GM06990 (cell line): ENCODE measurements around the gene HLA-DMB.

ENCODE experiments used
- DNase-seq: peaks from one replicate; pipeline ENCODE4 v3.0.0-alpha.2; 2011; ENCODE audit not compliant: insufficient read length; ENCODE audit errors: extremely low read depth
- H3K27me3 ChIP-seq: replicated peaks from 2 replicates; pipeline ENCODE4 v1.6.0; 2011; ENCODE audit warnings: low read length; ENCODE audit not compliant: control insufficient read depth, insufficient read depth
- H3K36me3 ChIP-seq: 2 replicates; pipeline ENCODE4 v1.5.1; 2011; ENCODE audit warnings: low read length; ENCODE audit not compliant: control insufficient read depth, insufficient read depth
- H3K4me3 ChIP-seq: replicated peaks from 2 replicates; pipeline ENCODE4 v1.5.1; 2011; ENCODE audit warnings: low read depth, mild to moderate bottlenecking, control low read depth, low read length
- TF ChIP-seq, protein P1 (sequence below): IDR thresholded peaks from 2 replicates; pipeline ENCODE4 v1.5.1; 2011; ENCODE audit warnings: low read length, control low read depth, mild to moderate bottlenecking, inconsistent platforms; ENCODE audit not compliant: insufficient read depth, poor library complexity, severe bottlenecking

The HLA-DMB gene

DNA sequence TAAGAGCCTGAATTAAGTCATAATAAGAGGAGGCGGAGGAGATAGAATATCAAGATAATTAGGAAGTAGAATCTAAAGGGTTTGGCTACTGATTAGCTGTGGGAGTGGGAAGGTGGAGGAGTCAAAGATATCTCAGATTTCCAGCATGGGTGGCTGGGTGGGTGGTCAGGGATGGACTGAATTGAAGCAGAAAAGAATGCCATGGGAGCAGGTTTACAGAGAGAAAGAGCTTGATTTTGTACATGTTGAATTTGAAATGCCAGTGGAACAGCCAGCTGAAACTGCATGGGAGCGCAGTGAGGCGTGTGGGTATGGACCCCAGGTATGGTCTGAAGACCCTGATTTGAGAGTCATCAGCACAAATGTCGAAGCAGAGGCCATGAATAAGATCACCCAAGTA is 13.4 kb upstream of the HLA-DMB start:
- Histone ChIP-seq H3K4me3 (no peak overlapping the region), H3K36me3 (peaks cover 8% of the 10 kb centered on the region), H3K27me3 (no peaks in the 10 kb centered on the region)
- DNase-seq = no peak
- TF ChIP-seq, protein P1, sequence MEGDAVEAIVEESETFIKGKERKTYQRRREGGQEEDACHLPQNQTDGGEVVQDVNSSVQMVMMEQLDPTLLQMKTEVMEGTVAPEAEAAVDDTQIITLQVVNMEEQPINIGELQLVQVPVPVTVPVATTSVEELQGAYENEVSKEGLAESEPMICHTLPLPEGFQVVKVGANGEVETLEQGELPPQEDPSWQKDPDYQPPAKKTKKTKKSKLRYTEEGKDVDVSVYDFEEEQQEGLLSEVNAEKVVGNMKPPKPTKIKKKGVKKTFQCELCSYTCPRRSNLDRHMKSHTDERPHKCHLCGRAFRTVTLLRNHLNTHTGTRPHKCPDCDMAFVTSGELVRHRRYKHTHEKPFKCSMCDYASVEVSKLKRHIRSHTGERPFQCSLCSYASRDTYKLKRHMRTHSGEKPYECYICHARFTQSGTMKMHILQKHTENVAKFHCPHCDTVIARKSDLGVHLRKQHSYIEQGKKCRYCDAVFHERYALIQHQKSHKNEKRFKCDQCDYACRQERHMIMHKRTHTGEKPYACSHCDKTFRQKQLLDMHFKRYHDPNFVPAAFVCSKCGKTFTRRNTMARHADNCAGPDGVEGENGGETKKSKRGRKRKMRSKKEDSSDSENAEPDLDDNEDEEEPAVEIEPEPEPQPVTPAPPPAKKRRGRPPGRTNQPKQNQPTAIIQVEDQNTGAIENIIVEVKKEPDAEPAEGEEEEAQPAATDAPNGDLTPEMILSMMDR = no peak

DNA sequence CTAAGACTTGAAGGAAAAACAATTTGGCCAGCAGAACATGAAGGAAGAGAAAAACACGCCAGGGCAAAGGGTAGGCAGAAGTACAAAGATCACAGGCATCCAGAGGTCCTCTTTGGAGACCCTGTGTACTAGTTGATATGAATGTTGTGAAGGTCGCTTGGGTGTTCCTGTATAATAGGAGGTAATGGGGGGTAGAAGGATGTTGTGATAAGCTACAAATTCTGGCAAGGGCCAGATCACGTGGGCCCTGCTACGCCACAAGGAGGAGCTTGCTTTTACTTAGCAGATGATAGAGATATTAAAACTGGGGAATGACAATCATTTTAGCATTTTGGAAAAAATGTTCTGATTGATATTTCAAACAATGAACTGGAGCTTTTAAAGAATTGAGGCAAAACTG is 12.9 kb upstream of the HLA-DMB start:
- TF ChIP-seq, protein P1 = no peak
- Histone ChIP-seq H3K36me3 (peaks cover 8% of the 10 kb centered on the region), H3K27me3 (no peaks in the 10 kb centered on the region), H3K4me3 (no peak overlapping the region)
- no peak for DNase-seq

DNA sequence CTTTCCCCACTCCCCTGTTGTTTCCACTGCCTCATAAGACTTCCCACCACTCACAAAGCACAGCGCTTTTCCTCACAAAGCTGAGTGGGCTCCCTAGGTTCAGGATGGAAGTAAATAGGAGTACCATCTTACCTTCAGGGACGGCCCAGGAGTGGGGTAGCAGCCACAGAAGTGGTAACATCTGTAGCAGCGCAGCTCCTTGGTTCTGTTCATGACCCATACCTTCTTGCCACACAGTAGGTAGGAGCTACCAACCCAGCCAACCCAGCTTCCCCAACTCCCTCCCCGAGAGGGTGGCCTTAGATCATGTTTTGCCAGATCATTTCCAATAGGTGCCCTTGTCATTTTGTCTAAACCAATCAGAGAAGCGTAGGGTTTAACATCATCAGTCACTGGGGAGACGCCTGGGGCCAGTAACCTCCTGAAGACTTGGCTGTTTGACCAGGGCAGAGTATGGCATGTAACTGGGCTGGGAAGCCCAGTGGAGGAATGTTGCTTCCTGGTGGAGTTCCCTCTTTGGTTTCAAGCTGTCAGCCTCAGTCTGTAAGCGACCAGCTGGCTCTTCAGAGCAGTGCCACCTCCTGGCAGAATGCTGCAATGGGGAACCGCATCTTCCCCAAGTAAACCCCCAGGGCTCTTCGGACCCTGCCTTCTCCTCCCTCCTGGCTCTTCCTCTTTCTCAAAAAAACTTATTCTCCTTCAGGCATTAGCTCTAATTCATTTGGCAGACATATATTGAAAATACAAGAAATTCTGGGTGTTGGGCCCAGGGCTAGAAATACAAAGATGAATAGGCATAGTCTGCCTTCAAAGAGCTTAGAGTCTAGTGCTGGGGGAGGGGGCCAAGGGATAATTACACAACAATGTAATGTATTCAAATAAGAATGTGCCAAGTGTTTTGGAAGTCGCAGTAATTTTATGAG is 12.2 kb upstream of the HLA-DMB start, which contains the start of gene HLA-DMA:
Gene HLA-DMA, minus strand, starts transcription at position 281 of the 923 bp plus-strand sequence. Its CDS starts 61 bp downstream, at position 220.
- peak within 1 kb of the TSS; percentile 79 for H3K4me3 ChIP-seq
- TF ChIP-seq, protein P1 = peak; percentile 70
- peak; percentile 87 for DNase-seq
- H3K36me3 ChIP-seq = peaks cover 8% of the 10 kb centered on the region
- no peaks in the 10 kb centered on the region for H3K27me3 ChIP-seq

DNA sequence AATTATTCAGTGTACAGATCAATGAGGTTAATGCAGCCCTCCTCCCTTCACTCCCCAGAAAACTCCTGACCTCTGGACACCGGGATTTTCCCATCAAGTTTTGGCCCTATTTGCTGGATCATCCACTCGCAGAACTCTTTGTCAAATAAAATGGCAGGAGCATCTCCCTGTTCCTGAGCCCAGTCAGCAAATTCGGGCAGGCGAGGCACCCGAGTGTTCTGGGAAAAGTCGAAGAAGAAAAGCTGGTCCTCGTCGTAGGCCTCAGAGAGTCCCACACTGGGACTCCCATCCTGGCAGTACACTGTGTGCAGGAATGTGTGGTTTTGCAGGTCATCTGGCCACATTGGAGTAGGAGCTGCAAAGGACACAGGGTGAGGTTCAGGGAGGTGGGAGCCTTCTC is 9.6 kb upstream of the HLA-DMB start:
- Histone ChIP-seq H3K36me3 (peaks cover 8% of the 10 kb centered on the region), H3K27me3 (no peaks in the 10 kb centered on the region), H3K4me3 (peak overlapping the region; percentile 79)
- TF ChIP-seq, protein P1 = no peak
- DNase-seq = no peak

DNA sequence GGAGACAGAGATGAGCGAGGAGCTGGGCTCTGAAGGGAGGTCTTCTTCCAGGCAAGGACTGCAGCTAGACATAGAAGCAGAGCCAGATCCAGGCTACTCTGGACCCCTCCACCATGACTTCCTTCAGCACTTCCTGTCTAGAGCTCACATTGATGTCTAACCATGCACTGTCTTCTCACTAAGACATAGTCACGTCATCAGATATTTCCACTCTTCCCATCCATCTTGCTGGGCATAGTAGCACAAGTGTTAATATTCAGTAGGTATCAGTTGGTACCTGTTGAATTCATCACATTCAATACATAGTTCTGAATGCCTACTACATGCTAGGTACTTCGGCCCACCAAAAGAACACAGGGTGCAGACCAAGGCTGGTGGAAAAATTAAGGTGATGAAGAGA is 9.2 kb upstream of the HLA-DMB start:
- H3K4me3 ChIP-seq = peak overlapping the region; percentile 79
- TF ChIP-seq, protein P1 = no peak
- H3K36me3 ChIP-seq = peaks cover 8% of the 10 kb centered on the region
- no peak for DNase-seq
- H3K27me3 ChIP-seq = no peaks in the 10 kb centered on the region

DNA sequence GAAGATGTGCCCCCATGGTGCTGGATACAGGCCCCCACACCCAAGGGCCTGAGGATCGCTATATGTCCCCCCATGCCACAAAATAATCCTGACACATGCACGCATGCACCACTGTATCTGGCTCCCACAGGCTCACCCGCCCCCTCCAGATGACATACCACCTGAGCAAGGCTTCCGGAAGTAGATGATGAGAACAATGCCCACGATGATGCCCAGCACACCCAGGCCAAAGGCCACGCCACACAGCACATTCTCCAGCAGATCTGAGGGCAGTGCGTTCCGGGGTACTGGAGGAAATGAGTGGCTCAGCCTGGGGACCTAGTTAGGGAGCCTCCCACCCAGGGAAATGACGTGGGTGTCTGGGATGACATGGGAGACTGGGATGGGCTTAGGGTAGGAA is 8.3 kb upstream of the HLA-DMB start:
- no peak for DNase-seq
- Histone ChIP-seq H3K27me3 (no peaks in the 10 kb centered on the region), H3K4me3 (0 out of 2 replicates have a peak overlapping the region, but pooled peaks have one; percentile 2), H3K36me3 (peaks cover 8% of the 10 kb centered on the region)
- TF ChIP-seq, protein P1 = no peak
